Superior temporal gyrus (tissue), 1 donor: ENCODE measurements around the gene MDM4.
"Not testable (repeated sequence)": the region's sequence is repeated elsewhere in the genome, so short reads cannot be mapped to it uniquely, and the experiment has no call there.

Experiments
- DNase-seq: peaks from one replicate; pipeline ENCODE4 v3.0.0-alpha.2; 2016; ENCODE audit errors: extremely low spot score

MDM4 gene, protein sequence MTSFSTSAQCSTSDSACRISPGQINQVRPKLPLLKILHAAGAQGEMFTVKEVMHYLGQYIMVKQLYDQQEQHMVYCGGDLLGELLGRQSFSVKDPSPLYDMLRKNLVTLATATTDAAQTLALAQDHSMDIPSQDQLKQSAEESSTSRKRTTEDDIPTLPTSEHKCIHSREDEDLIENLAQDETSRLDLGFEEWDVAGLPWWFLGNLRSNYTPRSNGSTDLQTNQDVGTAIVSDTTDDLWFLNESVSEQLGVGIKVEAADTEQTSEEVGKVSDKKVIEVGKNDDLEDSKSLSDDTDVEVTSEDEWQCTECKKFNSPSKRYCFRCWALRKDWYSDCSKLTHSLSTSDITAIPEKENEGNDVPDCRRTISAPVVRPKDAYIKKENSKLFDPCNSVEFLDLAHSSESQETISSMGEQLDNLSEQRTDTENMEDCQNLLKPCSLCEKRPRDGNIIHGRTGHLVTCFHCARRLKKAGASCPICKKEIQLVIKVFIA

DNA sequence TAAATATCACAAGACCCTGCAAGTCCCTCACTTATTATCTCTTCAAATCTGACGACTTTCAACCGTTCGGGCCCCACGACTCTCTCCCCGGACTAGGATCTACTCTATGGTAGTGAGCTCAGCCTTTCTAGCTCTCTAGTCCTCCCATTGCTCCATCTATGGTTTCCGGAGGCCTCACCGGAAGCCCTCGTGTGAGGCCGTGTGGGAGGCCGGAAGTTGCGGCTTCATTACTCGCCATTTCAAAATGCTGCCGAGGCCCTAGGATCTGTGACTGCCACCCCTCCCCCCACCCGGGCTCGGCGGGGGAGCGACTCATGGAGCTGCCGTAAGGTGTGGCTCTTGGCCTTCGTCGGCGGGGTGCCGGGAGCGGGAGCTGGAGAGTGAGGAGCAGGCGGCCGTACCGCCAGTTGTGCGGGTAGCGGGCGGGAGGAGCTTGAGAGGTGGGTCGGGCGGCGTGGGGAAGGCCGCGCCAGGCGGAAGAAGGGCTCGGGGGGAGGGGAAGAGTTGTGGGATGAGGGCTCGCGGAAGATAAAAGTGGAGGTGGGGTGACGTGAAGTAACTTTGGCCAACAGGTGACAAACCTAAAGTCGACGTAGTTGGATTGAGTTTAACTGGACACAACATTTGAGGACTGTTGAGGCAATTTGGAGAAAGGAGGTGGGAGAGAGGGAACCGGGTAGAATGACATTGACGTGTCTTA, at the start of gene MDM4:
TSS of gene MDM4 (plus strand) at position 227 of the 700 bp plus-strand sequence. CDS start 9,113 bp downstream, outside the sequence.
- peak; percentile 98 for DNase-seq

GRCh38 chr1:204466416-204467405, 49.5 kb upstream of the MDM4 start:
- peak; percentile 96 for DNase-seq

DNA sequence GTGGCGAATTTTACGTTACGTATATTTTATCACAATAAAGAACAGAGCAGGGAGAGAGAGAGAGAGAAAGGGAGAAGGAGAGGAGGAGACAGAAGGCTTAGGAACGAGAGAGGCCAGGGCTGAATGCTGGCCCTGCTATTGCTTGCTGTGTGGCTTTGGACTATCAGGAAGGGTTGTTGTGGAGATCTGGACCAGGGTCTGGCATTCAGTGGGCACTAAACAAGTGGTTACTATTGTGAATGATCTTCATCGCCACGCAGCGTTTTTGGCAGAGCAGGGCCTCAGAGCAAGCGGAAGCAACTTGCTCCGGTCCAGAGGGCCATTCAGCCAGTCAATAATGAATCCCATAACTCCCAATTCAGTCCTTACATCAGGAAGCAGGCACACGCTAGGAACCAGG, 48.0 kb upstream of the MDM4 start:
- peak; percentile 79 for DNase-seq

GRCh38 chr1:204468766-204469302, 47.4 kb upstream of the MDM4 start:
- DNase-seq = no peak

DNA sequence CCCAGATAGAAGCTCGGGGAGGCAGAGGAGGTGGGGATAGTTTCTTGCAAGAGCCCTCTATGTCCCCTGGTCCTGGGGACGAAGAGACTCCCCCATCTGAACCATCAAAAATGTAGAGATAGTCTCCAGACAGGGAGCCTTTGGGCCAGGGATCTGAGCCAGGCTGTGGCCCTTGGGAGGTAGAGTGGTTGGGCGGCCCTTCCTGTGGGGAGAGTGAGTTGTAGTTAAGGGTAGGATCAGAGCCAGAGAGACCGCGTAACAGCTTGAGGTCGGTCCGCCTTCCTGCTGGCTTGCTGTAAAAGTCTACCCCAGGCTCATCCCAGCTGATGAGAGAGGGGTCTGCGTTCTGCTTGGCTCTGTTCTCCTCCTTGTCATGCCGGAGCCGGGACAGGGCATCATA, 46.9 kb upstream of the MDM4 start:
- no peak for DNase-seq

- no peak for DNase-seq
These were observed 44.5 kb upstream of the MDM4 start for GRCh38 chr1:204471687-204472086.

GRCh38 chr1:204472660-204473059, 43.5 kb upstream of the MDM4 start:
- DNase-seq = no peak

DNA sequence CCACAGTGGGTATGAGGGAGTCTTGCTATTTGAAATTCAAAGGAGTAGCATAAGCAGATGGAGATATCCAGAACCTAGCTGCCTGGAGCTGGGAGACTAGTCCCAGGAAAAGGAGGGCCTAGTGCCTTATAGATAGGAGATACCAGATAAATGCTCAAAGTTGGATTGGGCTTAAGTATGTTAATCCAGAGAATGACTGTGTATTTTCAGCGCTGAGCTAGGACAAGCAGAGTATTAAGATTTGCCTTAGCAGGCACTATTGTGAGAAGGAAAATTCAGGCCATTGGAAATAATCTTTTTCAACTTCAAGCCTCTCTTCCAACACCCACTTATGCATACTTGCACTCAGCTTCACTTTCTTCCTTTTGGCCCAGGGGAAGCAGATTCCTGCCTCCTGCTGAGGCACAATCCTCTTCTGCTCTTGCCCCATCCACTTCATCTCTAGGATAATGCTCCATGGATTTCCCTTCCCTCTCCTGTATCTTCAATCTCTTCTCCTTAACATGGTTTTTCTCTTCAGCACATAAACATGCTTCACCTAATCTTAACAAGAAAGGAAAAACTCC, 42.7 kb upstream of the MDM4 start:
- DNase-seq = peak; percentile 46

DNA sequence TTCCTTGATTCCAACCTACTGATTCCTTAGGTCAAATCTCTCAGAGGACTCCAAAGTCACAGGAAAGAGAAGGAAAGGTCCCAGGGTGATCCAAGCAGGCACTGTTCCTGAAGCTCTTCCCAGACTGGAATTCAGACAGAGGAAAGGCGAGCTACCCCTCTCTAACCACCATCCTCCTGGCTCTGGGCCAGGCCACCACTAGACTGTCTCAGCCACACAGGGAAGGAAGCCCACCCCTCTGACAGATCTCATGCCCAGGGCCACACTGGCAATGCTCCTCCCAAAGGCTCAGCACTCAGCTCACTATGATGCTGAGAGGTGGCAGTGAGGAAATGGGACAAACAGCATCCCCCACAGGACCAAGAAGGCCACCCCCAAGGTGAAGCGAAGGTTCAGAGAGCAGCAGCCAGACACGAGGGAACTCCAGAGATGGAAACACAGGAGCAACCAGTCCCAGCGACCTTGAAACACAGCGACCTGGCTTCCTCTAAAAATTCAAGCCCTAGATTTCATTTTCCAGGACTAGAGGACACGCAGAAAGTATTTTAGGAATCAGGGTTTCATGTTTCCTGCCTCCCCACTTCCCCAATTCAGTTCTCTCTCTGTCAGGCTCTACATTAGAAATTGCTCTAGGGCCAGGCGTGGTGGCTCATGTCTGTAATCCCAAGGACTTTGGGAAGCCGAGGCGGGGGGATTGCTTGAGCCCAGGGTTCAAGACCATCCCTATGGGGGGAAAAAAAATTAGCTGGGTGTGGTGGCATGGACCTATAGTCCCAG, 40.4 kb upstream of the MDM4 start:
- peak; percentile 40 for DNase-seq

- DNase-seq = peak; percentile 43
These were observed 39.6 kb upstream of the MDM4 start for GRCh38 chr1:204476563-204476962.

DNA sequence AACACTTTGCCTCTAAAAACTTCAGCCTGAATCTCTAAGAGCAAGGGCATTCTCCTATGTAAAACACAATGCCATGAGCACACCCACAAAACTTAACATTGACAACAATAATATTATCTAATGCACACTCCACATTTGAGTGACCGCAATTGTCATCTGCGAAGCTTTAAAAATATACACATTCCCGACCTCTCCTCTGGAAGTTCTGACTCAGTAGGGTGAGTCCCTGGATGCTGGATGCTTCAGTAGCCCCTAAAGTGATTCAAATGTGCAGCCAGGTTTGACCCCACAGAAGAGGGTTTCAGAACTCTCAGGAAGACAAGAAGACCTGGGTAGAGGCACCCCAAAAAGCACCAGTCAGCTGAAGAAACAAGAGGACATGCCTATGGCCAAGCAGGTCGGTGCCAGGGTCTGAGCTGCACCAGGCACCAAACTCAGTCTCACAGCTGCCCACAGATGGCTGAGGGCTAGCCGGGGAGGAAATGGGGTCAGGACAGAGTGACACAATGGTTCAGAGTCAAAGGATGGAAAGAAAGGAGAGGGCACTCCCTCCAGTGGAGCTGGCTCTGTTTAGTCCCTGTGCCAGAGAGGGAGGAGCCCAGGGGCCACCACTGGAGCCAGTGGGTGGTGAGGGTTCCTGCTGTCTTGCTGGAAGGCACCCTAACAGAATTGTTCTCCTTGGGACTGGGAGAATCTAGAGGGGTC, 39.0 kb upstream of the MDM4 start:
- DNase-seq = peak; percentile 92

GRCh38 chr1:204478172-204478899, 37.9 kb upstream of the MDM4 start:
- DNase-seq = peak; percentile 57

DNA sequence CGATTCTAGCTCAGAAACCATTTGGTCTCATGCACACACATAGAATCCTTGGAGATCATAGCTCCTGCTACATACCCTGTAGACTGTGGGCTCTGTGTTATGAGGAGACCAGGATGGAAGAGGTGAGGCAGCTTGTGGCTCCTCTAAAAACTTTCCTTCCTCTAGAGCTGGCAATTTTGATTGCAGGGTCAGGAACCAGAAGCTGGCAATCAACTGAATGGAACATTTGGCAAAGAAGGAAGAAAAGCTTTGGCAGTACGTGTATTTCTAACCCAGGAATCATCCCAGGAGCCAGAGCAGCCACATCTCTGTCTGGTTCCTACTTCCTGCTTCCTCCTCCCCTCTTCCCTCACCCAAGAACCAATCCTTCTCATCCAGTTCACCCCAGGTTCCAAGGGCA, 37.3 kb upstream of the MDM4 start:
- DNase-seq = no peak

GRCh38 chr1:204479387-204480136, 36.6 kb upstream of the MDM4 start:
- DNase-seq = no peak

GRCh38 chr1:204480515-204480914, 35.7 kb upstream of the MDM4 start:
- no peak for DNase-seq

- DNase-seq = no peak
These were observed 32.4 kb upstream of the MDM4 start for GRCh38 chr1:204483791-204484190.

- DNase-seq = not testable (repeated sequence)
These were observed 29.5 kb upstream of the MDM4 start for GRCh38 chr1:204486513-204487255.

DNA sequence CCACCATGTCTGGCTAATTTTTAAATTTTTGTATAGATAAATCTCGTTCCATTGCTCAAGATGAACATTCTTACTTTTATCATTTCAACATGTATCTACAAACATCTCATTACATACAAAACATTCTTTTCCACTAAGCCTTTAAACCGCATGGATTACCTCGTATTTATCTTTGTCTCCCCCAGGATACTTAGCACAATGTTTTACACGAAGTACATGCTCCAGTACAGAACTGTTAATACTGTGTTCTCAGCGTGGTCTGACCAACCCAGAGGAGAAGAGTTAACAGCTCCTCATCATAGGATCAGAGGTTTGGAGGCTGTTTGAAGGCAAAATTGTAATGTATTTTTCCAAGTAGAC, 29.0 kb upstream of the MDM4 start:
- DNase-seq = no peak
